PC-9 (cell line): ENCODE data around the gene TRIM38. TPM values are rescaled to one million over a fixed set of nuclear protein-coding genes. Genes with fewer than 3 reads are reported as not detected.

Source experiments
- BruUV-seq: library from RNA; stranded (reverse); fragments of 400-500 nt; replicated peaks from 2 replicates; lab custom pipeline; 2021; lab: Mats Ljungman, UMichigan
- CTCF ChIA-PET: fragments of 300-600 bp; sonication (Branson Sonifier 250); formaldehyde crosslinking; loops from one replicate; lab custom pipeline; 2022; ENCODE audit warnings: antibody characterized with exemption; lab: Charles Lee
- POLR2A ChIA-PET: fragments of 300-600 bp; sonication (Branson Sonifier 250); formaldehyde crosslinking; loops from one replicate; lab custom pipeline; 2022; ENCODE audit warnings: antibody characterized with exemption; ENCODE audit not compliant: unreplicated experiment; lab: Charles Lee
- DNase-seq, 2 experiments: peaks; one replicate each; pipeline versions ENCODE4 v3.0.0 to v3.0.0-alpha.2; 2015 to 2022; ENCODE audit warnings: mixed read lengths in 1 of 2
- H2AFZ ChIP-seq: fragments of 200-600 bp; sonication (generic); 2 replicates; pipeline ENCODE4 v1.8.1; 2017; ENCODE audit warnings: antibody characterized with exemption
- H3F3A ChIP-seq: fragments of 200-600 bp; sonication (generic); 2 replicates; pipeline ENCODE4 v1.8.1; 2017; ENCODE audit warnings: antibody characterized with exemption, mild to moderate bottlenecking, low read depth; ENCODE audit not compliant: insufficient read depth
- H3K27ac ChIP-seq: fragments of 200-600 bp; sonication (generic); 2 replicates; pipeline ENCODE4 v1.6.1; 2016; ENCODE audit warnings: mixed run types
- H3K27me3 ChIP-seq: fragments of 200-600 bp; sonication (generic); 2 replicates; pipeline ENCODE4 v1.6.1; 2016; ENCODE audit warnings: low read depth, mixed run types; ENCODE audit not compliant: insufficient read depth
- H3K36me3 ChIP-seq: fragments of 200-600 bp; sonication (generic); 2 replicates; pipeline ENCODE4 v1.6.1; 2016; ENCODE audit warnings: low read depth, mixed run types
- H3K4me1 ChIP-seq: fragments of 200-600 bp; sonication (generic); replicated peaks from 2 replicates; pipeline ENCODE4 v1.6.1; 2016; ENCODE audit warnings: mixed run types; ENCODE audit not compliant: insufficient read depth
- H3K4me2 ChIP-seq: fragments of 200-600 bp; sonication (generic); 2 replicates; pipeline ENCODE4 v1.6.1; 2017; ENCODE audit warnings: mixed run types
- H3K4me3 ChIP-seq: fragments of 200-600 bp; sonication (generic); 2 replicates; pipeline ENCODE4 v1.6.1; 2016; ENCODE audit warnings: mixed run types
- H3K79me2 ChIP-seq: fragments of 200-600 bp; sonication (generic); 2 replicates; pipeline ENCODE4 v1.6.1; 2017; ENCODE audit warnings: low read depth, mixed run types
- H3K9me2 ChIP-seq: fragments of 200-600 bp; sonication (generic); 2 replicates; pipeline ENCODE4 v1.8.1; 2017; ENCODE audit warnings: mild to moderate bottlenecking; ENCODE audit not compliant: insufficient read depth
- H3K9me3 ChIP-seq: fragments of 200-600 bp; sonication (generic); 2 replicates; pipeline ENCODE4 v1.8.1; 2016; ENCODE audit warnings: low read depth; ENCODE audit not compliant: insufficient read depth
- H4K20me1 ChIP-seq: fragments of 200-600 bp; sonication (generic); 2 replicates; pipeline ENCODE4 v1.8.1; 2017; ENCODE audit not compliant: insufficient read depth
- CTCF ChIP-seq: fragments of 200-600 bp; sonication (generic); conservative IDR thresholded peaks from 2 replicates; pipeline ENCODE4 v1.6.1; 2017; ENCODE audit warnings: mixed run types, antibody characterized with exemption, mild to moderate bottlenecking, moderate library complexity
- EZH2 ChIP-seq: fragments of 200-600 bp; sonication (generic); IDR thresholded peaks from 2 replicates; pipeline ENCODE4 v1.8.0; 2017; ENCODE audit warnings: antibody characterized with exemption, low read depth
- intact Hi-C: fragments of 100-400 bp; cut with micrococcal nuclease; formaldehyde crosslinking; loops from one replicate; pipeline ENCODE4 v1.10.0; 2022; ENCODE audit not compliant: unreplicated experiment
- total RNA-seq: library from RNA; stranded (reverse); gene quantifications from 2 replicates; pipeline ENCODE4 v1.2.3, GENCODE V29; 2021

The TRIM38 gene
- total RNA-seq, 1 experiment from 2014 or later = 31.3 TPM

- TF ChIP-seq EZH2 (no peak), CTCF (no peak)
- no peaks in the 10 kb centered on the region for H3K9me2 ChIP-seq
- POLR2A ChIA-PET = interaction anchor here (0.7 to 4.0 kb wide), 4 partner anchors 12 to 426 kb away, joined by 3 to 78 read pairs (median 6); a partner anchor contains a TSS
- peak overlapping the region; percentile 99; the same call in 1 of the 2 replicates for H3K4me2 ChIP-seq
- no peaks in the 10 kb centered on the region for H3K27me3 ChIP-seq
- 0 out of 2 replicates have a peak overlapping the region, but pooled peaks have one; percentile 84 for H3K4me3 ChIP-seq
- no peaks in the 10 kb centered on the region for H3K9me3 ChIP-seq
- peaks cover 31% of the 10 kb centered on the region for H3F3A ChIP-seq
- DNase-seq = no peak
- no TSS peak for BruUV-seq
- intact Hi-C loops = no loop called here
- H3K79me2 ChIP-seq = no peaks in the 10 kb centered on the region; the same call in 1 of the 2 replicates
- H3K27ac ChIP-seq = no peak overlapping the region
- H2AFZ ChIP-seq = no peak overlapping the region
- CTCF ChIA-PET = interaction anchor here (0.6 kb wide), 1 partner anchor 974 kb away, joined by 3 read pairs; no protein-coding TSS in a partner anchor
- H3K36me3 ChIP-seq = no peaks in the 10 kb centered on the region
- H3K4me1 ChIP-seq = peaks cover 16% of the 10 kb centered on the region
- H4K20me1 ChIP-seq = no peaks in the 10 kb centered on the region
These were observed 56.7 kb downstream of the TRIM38 start for GRCh38 chr6:26019261-26019830.

GRCh38 chr6:26019967-26020328, 57.3 kb downstream of the TRIM38 start:
- H3K36me3 ChIP-seq = no peaks in the 10 kb centered on the region
- ChIA-PET CTCF (interaction anchor here (0.6 kb wide), 2 partner anchors 27 to 140 kb away, joined by 3 to 17 read pairs; no protein-coding TSS in a partner anchor), POLR2A (interaction anchor here (0.5 to 4.0 kb wide), 13 partner anchors 12 to 1842 kb away, joined by 3 to 78 read pairs (median 4); a partner anchor contains a TSS)
- intact Hi-C loops = loop anchor here (2.0 to 10.0 kb wide), 3 partner anchors 27 to 1815 kb away; a partner anchor contains a TSS
- H3K4me1 ChIP-seq = peaks cover 22% of the 10 kb centered on the region
- H3K9me3 ChIP-seq = no peaks in the 10 kb centered on the region
- peak overlapping the region; percentile 84; the same call in 1 of the 2 replicates for H3K4me3 ChIP-seq
- H3K27ac ChIP-seq = peak overlapping the region; percentile 94; the same call in 1 of the 2 replicates
- no peaks in the 10 kb centered on the region for H3K9me2 ChIP-seq
- no peaks in the 10 kb centered on the region; the same call in 1 of the 2 replicates for H3K79me2 ChIP-seq
- BruUV-seq = no TSS peak
- no peak overlapping the region for H2AFZ ChIP-seq
- H3F3A ChIP-seq = peaks cover 37% of the 10 kb centered on the region
- no peaks in the 10 kb centered on the region for H4K20me1 ChIP-seq
- H3K4me2 ChIP-seq = peak overlapping the region; percentile 99
- DNase-seq = no peak
- H3K27me3 ChIP-seq = no peaks in the 10 kb centered on the region
- no peak for TF ChIP-seq CTCF
- no peak for TF ChIP-seq EZH2

GRCh38 chr6:26020329-26021000, 57.9 kb downstream of the TRIM38 start:
- H3K36me3 ChIP-seq = no peaks in the 10 kb centered on the region
- TSS peak; percentile 94 for BruUV-seq
- peak overlapping the region; percentile 84 for H3K4me3 ChIP-seq
- no peaks in the 10 kb centered on the region; the same call in 1 of the 2 replicates for H3K79me2 ChIP-seq
- no peaks in the 10 kb centered on the region for H4K20me1 ChIP-seq
- no peaks in the 10 kb centered on the region for H3K9me3 ChIP-seq
- DNase-seq = peak; percentile 78 to 84
- no peaks in the 10 kb centered on the region for H3K9me2 ChIP-seq
- ChIA-PET CTCF (interaction anchor here (0.6 to 1.1 kb wide), 4 partner anchors 12 to 727 kb away, joined by 3 to 17 read pairs (median 8); a partner anchor contains a TSS), POLR2A (interaction anchor here (0.5 to 4.0 kb wide), 29 partner anchors 11 to 1842 kb away, joined by 3 to 78 read pairs (median 4); a partner anchor contains a TSS)
- no peak for TF ChIP-seq EZH2
- TF ChIP-seq CTCF = no peak
- H3K27me3 ChIP-seq = no peaks in the 10 kb centered on the region
- H3K27ac ChIP-seq = peak overlapping the region; percentile 94
- H2AFZ ChIP-seq = peak overlapping the region; percentile 86
- H3K4me2 ChIP-seq = peak overlapping the region; percentile 99
- H3F3A ChIP-seq = peaks cover 42% of the 10 kb centered on the region
- H3K4me1 ChIP-seq = peaks cover 27% of the 10 kb centered on the region
- intact Hi-C loops = loop anchor here (2.0 to 10.0 kb wide), 3 partner anchors 28 to 1814 kb away; a partner anchor contains a TSS
